GM10266 (cell line): ENCODE measurements around the gene NDUFS1.
"Not testable (repeated sequence)": the region's sequence is repeated elsewhere in the genome, so short reads cannot be mapped to it uniquely, and the experiment has no call there.

Experiments
- DNase-seq: peaks from one replicate; pipeline ENCODE4 v3.0.0; 2012; ENCODE audit errors: extremely low spot score
- TF ChIP-seq, protein P1 (sequence below): IDR thresholded peaks from 2 replicates; pipeline ENCODE4 v1.5.1; 2012; ENCODE audit warnings: mild to moderate bottlenecking, low read depth; ENCODE audit not compliant: control insufficient read depth, insufficient read depth; ENCODE audit errors: missing control alignments

NDUFS1 gene

DNA sequence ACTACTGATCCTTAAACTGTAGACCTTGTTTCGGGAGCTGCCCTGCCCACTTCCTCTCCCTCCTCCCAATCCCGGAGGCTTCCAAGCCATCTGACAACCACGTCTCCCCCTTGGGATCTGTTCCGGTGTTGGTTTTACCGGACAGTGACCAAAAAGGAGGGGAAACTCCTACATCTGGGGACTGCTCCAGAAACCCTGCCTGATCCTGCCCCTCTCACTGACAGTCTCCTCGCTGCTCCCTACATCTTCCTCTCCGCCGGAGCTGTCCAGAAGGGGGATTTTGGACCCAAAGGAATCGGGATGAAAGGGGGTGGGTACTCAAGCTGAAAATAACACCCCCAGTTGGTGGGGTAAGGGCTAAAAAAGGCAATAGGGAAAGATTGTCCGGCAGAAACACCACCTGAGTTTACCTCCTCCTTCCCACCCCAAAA is 74.8 kb downstream of the NDUFS1 start:
- DNase-seq = no peak

DNA sequence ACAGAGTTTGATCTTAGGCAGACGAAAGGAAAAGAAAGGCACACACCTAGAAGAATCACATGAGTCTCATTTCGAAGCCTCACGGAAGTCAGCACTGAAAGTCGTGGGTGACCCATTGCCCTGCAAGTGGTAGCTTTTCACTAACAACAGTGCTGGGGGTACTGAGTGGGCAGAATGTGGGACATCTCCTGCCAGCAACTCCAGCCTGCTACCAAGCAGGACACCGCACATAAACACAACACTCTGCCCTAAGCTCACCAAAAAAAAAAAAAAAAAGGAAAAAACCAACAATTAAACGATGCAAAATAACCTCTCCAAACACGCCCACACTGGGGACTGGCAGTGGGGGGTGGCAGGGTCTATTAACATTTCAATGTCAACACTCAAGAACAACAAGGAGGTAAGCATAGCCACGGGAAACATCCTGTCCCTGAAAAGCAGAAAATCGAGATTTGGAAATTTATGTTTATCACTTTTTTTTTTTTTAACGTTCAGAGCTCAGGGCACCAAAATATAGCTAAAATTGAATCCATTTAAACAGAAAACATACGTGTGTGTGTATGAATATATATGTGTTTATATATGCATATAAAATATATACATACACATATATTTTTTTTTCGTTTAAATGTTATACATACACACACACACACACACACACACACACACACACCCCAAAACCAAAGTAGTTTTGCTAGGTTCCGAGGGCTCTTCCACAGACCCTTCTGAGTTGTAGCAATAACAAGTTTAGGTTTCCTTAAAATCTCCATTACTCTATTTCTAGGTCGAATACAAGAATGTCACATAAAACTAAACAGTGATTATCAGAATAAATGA is 75.4 kb downstream of the NDUFS1 start:
- TF ChIP-seq, protein P1, sequence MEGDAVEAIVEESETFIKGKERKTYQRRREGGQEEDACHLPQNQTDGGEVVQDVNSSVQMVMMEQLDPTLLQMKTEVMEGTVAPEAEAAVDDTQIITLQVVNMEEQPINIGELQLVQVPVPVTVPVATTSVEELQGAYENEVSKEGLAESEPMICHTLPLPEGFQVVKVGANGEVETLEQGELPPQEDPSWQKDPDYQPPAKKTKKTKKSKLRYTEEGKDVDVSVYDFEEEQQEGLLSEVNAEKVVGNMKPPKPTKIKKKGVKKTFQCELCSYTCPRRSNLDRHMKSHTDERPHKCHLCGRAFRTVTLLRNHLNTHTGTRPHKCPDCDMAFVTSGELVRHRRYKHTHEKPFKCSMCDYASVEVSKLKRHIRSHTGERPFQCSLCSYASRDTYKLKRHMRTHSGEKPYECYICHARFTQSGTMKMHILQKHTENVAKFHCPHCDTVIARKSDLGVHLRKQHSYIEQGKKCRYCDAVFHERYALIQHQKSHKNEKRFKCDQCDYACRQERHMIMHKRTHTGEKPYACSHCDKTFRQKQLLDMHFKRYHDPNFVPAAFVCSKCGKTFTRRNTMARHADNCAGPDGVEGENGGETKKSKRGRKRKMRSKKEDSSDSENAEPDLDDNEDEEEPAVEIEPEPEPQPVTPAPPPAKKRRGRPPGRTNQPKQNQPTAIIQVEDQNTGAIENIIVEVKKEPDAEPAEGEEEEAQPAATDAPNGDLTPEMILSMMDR = no peak
- DNase-seq = no peak

More for the DNA sequence above, 74.8 kb downstream of the NDUFS1 start:
- TF ChIP-seq, protein P1 = no peak

DNA sequence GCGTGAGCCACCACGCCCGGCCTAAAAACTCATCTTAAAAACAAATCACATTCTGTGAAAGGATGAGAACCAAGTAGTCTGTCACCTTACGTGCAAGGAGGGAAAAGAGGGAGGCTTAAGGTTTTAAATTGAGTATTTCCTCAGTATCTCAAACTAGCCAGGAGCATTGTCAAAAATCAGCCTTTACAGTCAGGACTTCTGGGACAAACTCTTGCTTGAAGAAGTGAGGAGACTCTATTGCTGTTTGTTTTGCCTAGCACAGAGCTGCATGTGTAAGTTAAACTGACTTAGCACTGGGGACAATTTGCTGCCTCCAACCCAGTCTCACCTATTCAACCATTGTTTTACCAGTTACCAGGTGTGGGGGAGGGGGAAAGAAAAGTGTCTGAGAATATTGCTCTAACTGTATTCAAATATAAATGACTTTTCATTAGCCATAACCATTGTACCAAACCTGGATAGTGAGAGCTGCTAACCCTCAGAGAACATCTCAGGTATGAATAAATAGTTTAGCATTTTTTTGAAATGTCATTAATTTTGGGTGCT is 76.9 kb downstream of the NDUFS1 start:
- TF ChIP-seq, protein P1 = no peak

DNA sequence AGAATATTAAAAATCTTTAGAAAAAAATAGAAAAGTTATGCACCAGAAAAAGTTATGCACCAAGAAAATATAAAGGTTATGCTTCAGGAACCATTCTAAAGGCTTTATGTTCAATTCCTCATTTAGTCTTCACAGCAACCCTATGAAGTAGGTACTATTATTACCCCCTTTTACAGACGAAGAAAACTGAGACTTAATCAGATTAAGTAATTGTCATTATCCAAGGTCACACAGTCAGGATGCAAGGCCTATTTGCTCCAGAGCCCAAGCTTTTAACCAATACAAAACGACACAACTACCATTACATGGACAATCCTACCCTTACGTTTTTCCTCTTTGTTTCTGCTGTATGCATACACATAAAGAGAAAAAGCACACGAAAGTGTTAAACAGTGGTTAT is 78.3 kb downstream of the NDUFS1 start:
- DNase-seq = no peak
- TF ChIP-seq, protein P1 = no peak

More for the DNA sequence above, 76.9 kb downstream of the NDUFS1 start:
- DNase-seq = no peak

DNA sequence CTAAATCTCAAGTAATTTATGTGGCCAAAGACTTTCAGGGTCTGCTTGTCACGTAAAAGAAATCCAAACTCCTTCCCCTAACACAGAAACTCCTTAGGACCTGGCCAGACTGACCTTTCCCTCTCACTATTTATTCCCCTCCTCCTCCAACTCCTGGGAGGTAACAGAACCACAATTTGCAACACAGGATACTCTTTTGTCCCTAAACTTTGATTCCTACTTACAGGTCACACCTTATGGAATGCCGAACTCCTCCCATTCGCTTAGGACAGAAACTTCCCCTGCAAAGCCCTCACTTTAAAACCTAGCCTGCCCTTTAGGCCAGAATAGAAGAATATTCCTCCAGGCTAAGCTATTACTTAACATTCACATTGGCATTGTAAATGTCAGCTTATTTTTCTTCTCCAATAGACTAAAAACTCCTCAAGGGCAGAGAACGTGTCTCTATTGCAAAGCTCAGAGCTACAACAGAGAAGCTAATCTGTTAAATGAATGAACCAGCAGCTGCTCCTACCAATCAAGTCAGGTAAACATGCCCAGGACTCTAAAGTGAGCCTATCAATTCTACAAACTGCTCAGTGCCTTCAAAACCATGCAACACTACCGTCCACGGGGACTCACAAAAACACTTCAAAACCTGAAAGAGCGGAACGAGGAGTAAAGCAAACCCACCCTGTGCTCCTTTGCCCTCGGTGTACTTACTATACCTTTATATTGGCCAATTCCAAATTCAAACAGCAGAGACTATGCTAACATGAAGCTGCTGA is 79.4 kb downstream of the NDUFS1 start:
- TF ChIP-seq, protein P1 = no peak
- DNase-seq = no peak

DNA sequence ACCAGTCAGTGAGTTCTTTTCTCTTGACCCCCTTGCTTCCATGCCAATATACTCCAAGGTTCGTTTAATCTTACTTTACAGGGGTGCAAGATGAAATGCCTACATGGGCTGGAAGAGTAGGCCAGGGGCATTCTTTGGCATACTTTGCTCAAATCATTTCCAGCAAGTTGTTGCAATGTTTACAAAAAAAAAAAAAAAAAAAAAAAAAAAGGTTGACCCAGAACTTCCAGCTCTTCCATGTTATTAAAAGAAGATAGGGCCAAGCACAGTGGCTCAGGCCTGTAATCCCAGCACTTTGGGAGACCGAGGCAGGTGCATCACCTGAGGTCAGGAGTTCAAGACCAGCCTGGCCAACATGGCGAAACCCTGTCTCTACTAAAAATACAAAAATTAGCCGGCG is 81.4 kb downstream of the NDUFS1 start:
- not testable (repeated sequence) for DNase-seq

DNA sequence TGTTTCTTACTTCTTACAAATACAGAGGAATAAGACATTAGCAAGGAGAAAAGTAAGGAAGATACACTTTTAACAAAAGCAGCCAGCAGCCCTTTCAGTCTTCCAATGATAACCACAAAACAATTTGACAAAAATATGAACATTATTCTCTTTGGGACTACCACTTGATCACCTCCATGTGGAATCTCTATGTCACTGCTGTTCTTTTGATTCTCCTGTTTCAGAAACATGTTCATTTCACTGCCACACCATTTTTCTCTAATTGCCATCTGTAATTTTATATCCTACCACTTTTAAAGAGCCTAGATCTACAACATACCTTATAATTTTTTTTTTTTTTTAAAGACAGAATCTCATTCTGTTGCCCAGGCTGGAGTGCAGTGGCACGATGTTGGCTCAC is 84.1 kb downstream of the NDUFS1 start:
- TF ChIP-seq, protein P1 = no peak
- DNase-seq = no peak
